HCT116 (cell line): ENCODE results near the gene SH2D2A. TPM values are rescaled to one million over a fixed set of nuclear protein-coding genes. Genes with fewer than 3 reads are reported as not detected.

Experiments used
- ATAC-seq: fragments of 200-7000 bp; cut with Tn5 transposase; 2 replicates; pipeline ENCODE4 v1.9.1; 2020; ENCODE audit warnings: mild to moderate bottlenecking, moderate library complexity
- BruUV-seq: library from RNA; stranded (reverse); fragments of 400-500 nt; replicated peaks from 2 replicates; lab custom pipeline; 2021; lab: Mats Ljungman, UMichigan
- CTCF ChIA-PET: fragments of 300-600 bp; sonication (Branson Sonifier 250); formaldehyde crosslinking; loops from one replicate; lab custom pipeline; 2021; ENCODE audit warnings: antibody characterized with exemption; lab: Charles Lee
- POLR2A ChIA-PET: fragments of 300-600, 350-600 bp; sonication (Branson Sonifier 250); formaldehyde crosslinking; loops from one replicate; lab custom pipeline; 2021; ENCODE audit warnings: antibody characterized with exemption; lab: Charles Lee
- RAD21 ChIA-PET, 2 experiments: fragments of 300-600 bp; sonication (Branson Sonifier 250); formaldehyde crosslinking; loops; one replicate each; lab custom pipeline; 2023; ENCODE audit warnings: low total read pairs in 2 of 2; ENCODE audit not compliant: uncharacterized antibody in 2 of 2, unreplicated experiment in 2 of 2, low non-redundant PET in 1 of 2; lab: Charles Lee
- DNase-seq: peaks from one replicate; pipeline ENCODE4 v3.0.0-alpha.2; 2010; ENCODE audit warnings: low read depth, low spot score
- H2AFZ ChIP-seq: fragments of 200-600 bp; shearing (Covaris generic), sonication (generic); 2 replicates; pipeline ENCODE4 v1.6.1; 2017; ENCODE audit warnings: low read depth, mixed run types, mixed read lengths, antibody characterized with exemption, low read length; ENCODE audit not compliant: poor library complexity, severe bottlenecking
- H3K27ac ChIP-seq: 2 replicates; pipeline ENCODE4 v1.5.1; 2012; ENCODE audit warnings: low read depth, low read length
- H3K27me3 ChIP-seq: fragments of 200-600 bp; sonication (generic); 2 replicates; pipeline ENCODE4 v1.6.1; 2016; ENCODE audit warnings: mixed run types, low read length, mixed read lengths; ENCODE audit not compliant: insufficient read depth
- H3K36me3 ChIP-seq, 2 experiments: fragments of 200-500 bp in 1 of 2; fragments of 200-600 bp in 1 of 2; sonication (Bioruptor generic) in 1 of 2; sonication (generic) in 1 of 2; 2 replicates each; pipeline versions ENCODE4 v1.5.1 to v1.6.1; 2014 to 2016; ENCODE audit warnings: low read length in 2 of 2, inconsistent platforms in 1 of 2, mixed read lengths in 1 of 2, mixed run types in 1 of 2; ENCODE audit not compliant: insufficient read depth in 2 of 2, control insufficient read depth in 1 of 2
- H3K4me1 ChIP-seq, 2 experiments: fragments of 200-600 bp in 1 of 2; sonication (generic) in 1 of 2; 2 replicates each; pipeline versions ENCODE4 v1.5.1 to v1.6.1; 2012 to 2017; ENCODE audit warnings: low read length in 2 of 2, inconsistent platforms in 1 of 2, mild to moderate bottlenecking in 1 of 2, mixed read lengths in 1 of 2, mixed run types in 1 of 2, moderate library complexity in 1 of 2; ENCODE audit not compliant: insufficient read depth in 2 of 2, control insufficient read depth in 1 of 2
- H3K4me2 ChIP-seq: fragments of 200-600 bp; sonication (generic); 2 replicates; pipeline ENCODE4 v1.6.1; 2017; ENCODE audit warnings: mixed run types, low read length, mixed read lengths
- H3K4me3 ChIP-seq, 2 experiments: fragments of 200-600 bp in 1 of 2; sonication (generic) in 1 of 2; replicated peaks in 1 of 2; 2 replicates each; pipeline ENCODE4 v1.5.1; 2011 to 2016; ENCODE audit warnings: low read length in 2 of 2, control low read depth in 1 of 2, low read depth in 1 of 2, mild to moderate bottlenecking in 1 of 2, mixed read lengths in 1 of 2, mixed run types in 1 of 2
- H3K79me2 ChIP-seq: fragments of 200-600 bp; sonication (generic); 2 replicates; pipeline ENCODE4 v1.6.1; 2017; ENCODE audit warnings: mild to moderate bottlenecking, mixed run types, low read length, moderate library complexity, mixed read lengths; ENCODE audit not compliant: insufficient read depth
- H3K9ac ChIP-seq: fragments of 200-600 bp; sonication (generic); 2 replicates; pipeline ENCODE4 v1.6.1; 2016; ENCODE audit warnings: low read length, mixed read lengths
- H3K9me2 ChIP-seq: fragments of 200-600 bp; sonication (generic), shearing (Covaris generic); 2 replicates; pipeline ENCODE4 v1.6.1; 2017; ENCODE audit warnings: mixed run types, mild to moderate bottlenecking, moderate library complexity; ENCODE audit not compliant: insufficient read depth
- H3K9me3 ChIP-seq, 2 experiments: fragments of 200-500 bp in 1 of 2; fragments of 200-600 bp in 1 of 2; sonication (Bioruptor generic) in 1 of 2; sonication (generic) in 1 of 2; 2 replicates each; pipeline ENCODE4 v1.6.1; 2014 to 2017; ENCODE audit warnings: low read length in 2 of 2, mixed read lengths in 2 of 2, inconsistent platforms in 1 of 2, low read depth in 1 of 2, mild to moderate bottlenecking in 1 of 2, mixed run types in 1 of 2, moderate library complexity in 1 of 2; ENCODE audit not compliant: control insufficient read depth in 1 of 2, insufficient read depth in 1 of 2
- H4K20me1 ChIP-seq: fragments of 200-600 bp; sonication (generic), shearing (Covaris generic); 2 replicates; pipeline ENCODE4 v1.6.1; 2017; ENCODE audit warnings: mixed run types, mild to moderate bottlenecking, moderate library complexity; ENCODE audit not compliant: insufficient read depth
- ATF3 ChIP-seq: IDR thresholded peaks from 2 replicates; pipeline ENCODE4 v1.6.1; 2012
- CEBPB ChIP-seq: IDR thresholded peaks from 2 replicates; pipeline ENCODE4 v1.6.1; 2012; ENCODE audit warnings: low read depth
- ELF1 ChIP-seq: IDR thresholded peaks from 2 replicates; pipeline ENCODE4 v1.6.1; 2012; ENCODE audit warnings: low read depth, borderline replicate concordance
- RAD21 ChIP-seq: IDR thresholded peaks from 2 replicates; pipeline ENCODE4 v1.6.1; 2012; ENCODE audit warnings: low read depth, mild to moderate bottlenecking
- SP1 ChIP-seq: IDR thresholded peaks from 2 replicates; pipeline ENCODE4 v1.6.1; 2012; ENCODE audit warnings: low read depth
- SRF ChIP-seq: IDR thresholded peaks from 2 replicates; pipeline ENCODE4 v1.6.1; 2012; ENCODE audit warnings: low read depth
- TCF7L2 ChIP-seq: IDR thresholded peaks from 2 replicates; pipeline ENCODE4 v1.7.0; 2011; ENCODE audit warnings: borderline replicate concordance, inconsistent platforms; ENCODE audit not compliant: insufficient read depth, insufficient read length; ENCODE audit errors: extremely low read depth
- YY1 ChIP-seq: IDR thresholded peaks from 2 replicates; pipeline ENCODE4 v1.6.1; 2011; ENCODE audit warnings: low read length, low read depth, moderate library complexity, mild to moderate bottlenecking; ENCODE audit not compliant: insufficient replicate concordance; ENCODE audit errors: extremely low read depth
- ZBTB33 ChIP-seq: IDR thresholded peaks from 2 replicates; pipeline ENCODE4 v1.6.1; 2011; ENCODE audit warnings: mild to moderate bottlenecking, low read length, moderate library complexity; ENCODE audit not compliant: insufficient replicate concordance; ENCODE audit errors: extremely low read depth
- ZNF274 ChIP-seq: fragments of 200-500 bp; sonication (Bioruptor generic); IDR thresholded peaks from 2 replicates; pipeline ENCODE4 v1.6.1; 2014; ENCODE audit warnings: mild to moderate bottlenecking, low read depth, low read length, inconsistent platforms
- intact Hi-C: fragments of 100-400 bp; cut with micrococcal nuclease; formaldehyde crosslinking; loops from 2 replicates; pipeline ENCODE4 v1.10.0; 2022
- total RNA-seq: library from RNA; stranded (reverse); gene quantifications from one replicate; pipeline ENCODE4 v1.2.1, GENCODE V29; 2021; ENCODE audit not compliant: unreplicated experiment
- TF ChIP-seq, protein P1 (sequence below): IDR thresholded peaks from 2 replicates; pipeline ENCODE4 v1.6.1; 2012; ENCODE audit warnings: low read depth
- TF ChIP-seq, protein P2 (sequence below), 3 experiments: fragments of 200-600 bp in 1 of 3; sonication (generic) in 1 of 3; IDR thresholded peaks in 2 of 3; conservative IDR thresholded peaks in 1 of 3; 2 replicates each; pipeline ENCODE4 v1.5.1; 2012 to 2017; ENCODE audit warnings: low read depth in 2 of 3, low read length in 2 of 3, antibody characterized with exemption in 1 of 3, borderline replicate concordance in 1 of 3, control low read depth in 1 of 3, mild to moderate bottlenecking in 1 of 3, mixed read lengths in 1 of 3, mixed run types in 1 of 3, moderate library complexity in 1 of 3; ENCODE audit not compliant: insufficient read depth in 1 of 3

Gene SH2D2A
- total RNA-seq, 1 experiment from 2014 or later: 4.8 TPM

DNA sequence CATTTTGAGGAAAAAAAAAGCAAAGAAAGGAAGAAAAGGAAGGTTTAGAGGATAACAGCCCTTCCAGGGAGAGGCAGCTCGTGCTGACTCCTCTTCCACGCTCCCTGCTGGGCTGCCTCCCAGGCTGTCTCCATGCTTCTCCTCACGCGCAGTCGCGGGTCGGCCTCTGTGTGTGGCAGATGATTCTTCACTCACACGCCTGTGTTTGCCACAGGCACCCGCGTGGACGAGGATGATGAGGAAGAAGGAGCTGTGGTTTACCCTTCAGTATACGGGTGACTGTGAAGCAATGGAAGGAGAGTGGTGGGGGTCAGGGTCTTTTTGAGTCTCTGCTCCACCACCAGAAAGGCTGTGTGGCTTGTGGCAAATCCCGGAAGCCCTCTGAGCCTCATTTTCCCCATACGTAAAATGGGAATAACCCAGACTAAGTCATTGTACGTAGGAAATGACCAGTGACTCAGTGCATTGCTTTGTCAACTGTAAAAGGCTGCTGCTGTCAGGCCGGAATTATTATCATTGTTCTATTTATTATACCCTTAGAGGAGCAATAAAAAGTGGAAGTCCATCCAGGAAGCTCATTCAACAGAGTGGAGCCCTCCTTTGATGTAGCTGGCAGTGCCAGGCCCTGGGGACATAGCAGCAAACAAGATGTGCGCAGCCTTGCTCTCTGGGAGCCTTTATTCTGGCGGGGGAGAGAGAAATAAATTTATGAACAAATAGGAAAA is 11.9 kb upstream of the SH2D2A start (continued):
- TF ChIP-seq ATF3 (no peak), RAD21 (no peak)
- TF ChIP-seq, all 23 proteins: peak for 0

GRCh38 chr1:156826630-156827029 is 10.0 kb upstream of the SH2D2A start:
- Histone ChIP-seq H4K20me1 (no peaks in the 10 kb centered on the region), H3K27me3 (no peaks in the 10 kb centered on the region; the same call in 1 of the 2 replicates), H3K4me3 (no peak overlapping the region), H3K36me3 (no peaks in the 10 kb centered on the region), H3K9ac (no peak overlapping the region), H2AFZ (no peak overlapping the region), H3K27ac (no peak overlapping the region), H3K4me2 (no peak overlapping the region), H3K79me2 (no peaks in the 10 kb centered on the region), H3K9me3 (no peaks in the 10 kb centered on the region), H3K4me1 (peaks cover 0 to 8% of the 10 kb centered on the region in 2 experiments; a peak in 1 of 4 replicates), H3K9me2 (no peaks in the 10 kb centered on the region)
- ChIA-PET POLR2A (no interaction called here), CTCF (interaction anchor here (1.4 kb wide), 1 partner anchor 12 kb away, joined by 4 read pairs; no protein-coding TSS in a partner anchor), RAD21 (no interaction called here)
- intact Hi-C loops: no loop called here
- TF ChIP-seq YY1 (no peak), SRF (no peak), ELF1 (no peak), TCF7L2 (no peak), RAD21 (no peak), ZBTB33 (no peak), CEBPB (no peak), ZNF274 (no peak), SP1 (no peak)
- TF ChIP-seq, protein P1, sequence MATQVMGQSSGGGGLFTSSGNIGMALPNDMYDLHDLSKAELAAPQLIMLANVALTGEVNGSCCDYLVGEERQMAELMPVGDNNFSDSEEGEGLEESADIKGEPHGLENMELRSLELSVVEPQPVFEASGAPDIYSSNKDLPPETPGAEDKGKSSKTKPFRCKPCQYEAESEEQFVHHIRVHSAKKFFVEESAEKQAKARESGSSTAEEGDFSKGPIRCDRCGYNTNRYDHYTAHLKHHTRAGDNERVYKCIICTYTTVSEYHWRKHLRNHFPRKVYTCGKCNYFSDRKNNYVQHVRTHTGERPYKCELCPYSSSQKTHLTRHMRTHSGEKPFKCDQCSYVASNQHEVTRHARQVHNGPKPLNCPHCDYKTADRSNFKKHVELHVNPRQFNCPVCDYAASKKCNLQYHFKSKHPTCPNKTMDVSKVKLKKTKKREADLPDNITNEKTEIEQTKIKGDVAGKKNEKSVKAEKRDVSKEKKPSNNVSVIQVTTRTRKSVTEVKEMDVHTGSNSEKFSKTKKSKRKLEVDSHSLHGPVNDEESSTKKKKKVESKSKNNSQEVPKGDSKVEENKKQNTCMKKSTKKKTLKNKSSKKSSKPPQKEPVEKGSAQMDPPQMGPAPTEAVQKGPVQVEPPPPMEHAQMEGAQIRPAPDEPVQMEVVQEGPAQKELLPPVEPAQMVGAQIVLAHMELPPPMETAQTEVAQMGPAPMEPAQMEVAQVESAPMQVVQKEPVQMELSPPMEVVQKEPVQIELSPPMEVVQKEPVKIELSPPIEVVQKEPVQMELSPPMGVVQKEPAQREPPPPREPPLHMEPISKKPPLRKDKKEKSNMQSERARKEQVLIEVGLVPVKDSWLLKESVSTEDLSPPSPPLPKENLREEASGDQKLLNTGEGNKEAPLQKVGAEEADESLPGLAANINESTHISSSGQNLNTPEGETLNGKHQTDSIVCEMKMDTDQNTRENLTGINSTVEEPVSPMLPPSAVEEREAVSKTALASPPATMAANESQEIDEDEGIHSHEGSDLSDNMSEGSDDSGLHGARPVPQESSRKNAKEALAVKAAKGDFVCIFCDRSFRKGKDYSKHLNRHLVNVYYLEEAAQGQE: no peak
- TF ChIP-seq, protein P2, sequence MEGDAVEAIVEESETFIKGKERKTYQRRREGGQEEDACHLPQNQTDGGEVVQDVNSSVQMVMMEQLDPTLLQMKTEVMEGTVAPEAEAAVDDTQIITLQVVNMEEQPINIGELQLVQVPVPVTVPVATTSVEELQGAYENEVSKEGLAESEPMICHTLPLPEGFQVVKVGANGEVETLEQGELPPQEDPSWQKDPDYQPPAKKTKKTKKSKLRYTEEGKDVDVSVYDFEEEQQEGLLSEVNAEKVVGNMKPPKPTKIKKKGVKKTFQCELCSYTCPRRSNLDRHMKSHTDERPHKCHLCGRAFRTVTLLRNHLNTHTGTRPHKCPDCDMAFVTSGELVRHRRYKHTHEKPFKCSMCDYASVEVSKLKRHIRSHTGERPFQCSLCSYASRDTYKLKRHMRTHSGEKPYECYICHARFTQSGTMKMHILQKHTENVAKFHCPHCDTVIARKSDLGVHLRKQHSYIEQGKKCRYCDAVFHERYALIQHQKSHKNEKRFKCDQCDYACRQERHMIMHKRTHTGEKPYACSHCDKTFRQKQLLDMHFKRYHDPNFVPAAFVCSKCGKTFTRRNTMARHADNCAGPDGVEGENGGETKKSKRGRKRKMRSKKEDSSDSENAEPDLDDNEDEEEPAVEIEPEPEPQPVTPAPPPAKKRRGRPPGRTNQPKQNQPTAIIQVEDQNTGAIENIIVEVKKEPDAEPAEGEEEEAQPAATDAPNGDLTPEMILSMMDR (IDR thresholded peaks at IDR 0.05 in 2 of 3, conservative IDR thresholded peaks at IDR 0.05 in 1 of 3; ENCODE audit: borderline replicate concordance in 1 of 3, insufficient read depth in 1 of 3, low read depth in 2 of 3, low read length in 2 of 3): no peak
- no peak for ATAC-seq
- BruUV-seq: no TSS peak
- DNase-seq: no peak
